Neutrophil (primary cell): Measurements from ENCODE around the gene ASXL1.

ENCODE experiments used
- H3K27ac ChIP-seq: fragments of 200-600 bp; sonication (generic); 2 replicates; pipeline ENCODE4 v1.5.1; 2016; ENCODE audit warnings: mild to moderate bottlenecking, moderate library complexity
- H3K27me3 ChIP-seq: fragments of 200-600 bp; sonication (generic); 2 replicates; pipeline ENCODE4 v1.6.0; 2016; ENCODE audit warnings: mild to moderate bottlenecking
- H3K36me3 ChIP-seq: fragments of 200-600 bp; sonication (generic); 2 replicates; pipeline ENCODE4 v1.5.1; 2017
- H3K4me1 ChIP-seq, 2 experiments: fragments of 200-600 bp in 1 of 2; sonication (generic) in 1 of 2; 1 replicate in 1 of 2; 2 replicates in 1 of 2; pipeline versions ENCODE4 v1.5.1 to v1.6.1; 2013 to 2016; ENCODE audit warnings: low read depth in 1 of 2, low read length in 1 of 2, mild to moderate bottlenecking in 1 of 2, moderate library complexity in 1 of 2; ENCODE audit not compliant: control insufficient read depth in 1 of 2, insufficient read depth in 1 of 2
- H3K4me3 ChIP-seq, 2 experiments: fragments of 200-600 bp in 1 of 2; sonication (generic) in 1 of 2; 1 replicate in 1 of 2; 2 replicates in 1 of 2; pipeline ENCODE4 v1.5.1; 2013 to 2016; ENCODE audit warnings: low read depth in 1 of 2, low read length in 1 of 2, mild to moderate bottlenecking in 1 of 2, moderate library complexity in 1 of 2
- H3K9me3 ChIP-seq: fragments of 200-600 bp; sonication (generic); 2 replicates; pipeline ENCODE4 v1.5.1; 2016
- TF ChIP-seq, protein P1 (sequence below): fragments of 200-600 bp; sonication (generic); IDR thresholded peaks from 2 replicates; pipeline ENCODE4 v1.5.1; 2016; ENCODE audit warnings: antibody characterized with exemption

ASXL1 gene

DNA sequence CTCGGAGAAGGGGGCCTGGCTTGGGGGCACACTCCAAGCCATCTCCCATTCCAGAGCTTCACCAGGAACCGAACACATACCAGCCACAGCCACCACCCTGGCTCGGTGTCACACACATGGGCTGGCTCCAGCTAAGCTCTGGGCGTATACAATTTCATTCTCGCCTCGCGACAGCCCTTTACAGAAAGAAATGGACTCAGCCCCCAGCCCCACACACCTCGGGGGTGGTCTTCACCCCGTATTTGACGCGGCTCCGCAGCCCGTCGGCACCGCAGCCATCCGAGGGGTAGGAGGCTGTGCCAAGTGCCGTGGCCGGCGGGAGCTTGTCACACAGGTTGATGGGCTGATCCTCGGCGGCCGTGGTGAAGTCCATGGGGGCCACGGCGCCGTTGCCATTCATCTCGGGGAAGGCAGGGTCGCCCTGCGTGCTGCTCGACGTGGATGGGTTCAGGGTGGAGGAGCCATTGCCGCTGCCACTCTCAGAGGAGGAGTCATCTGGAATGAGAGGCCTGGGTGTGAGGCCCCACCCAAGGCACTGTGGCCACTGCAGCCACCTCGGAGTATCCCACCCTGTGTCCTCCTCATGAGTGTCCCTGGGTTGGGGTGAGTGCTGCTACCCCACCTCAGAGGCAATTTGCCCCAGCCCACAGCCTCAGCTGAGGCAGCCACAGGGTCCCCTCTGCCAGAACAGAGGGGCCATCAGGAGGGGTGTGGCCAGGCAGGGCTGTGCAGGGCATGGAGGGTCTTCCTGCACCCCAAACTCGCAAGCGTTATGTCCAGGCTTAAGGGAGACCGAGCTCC lies 98.0 kb downstream of the ASXL1 start:
- Histone ChIP-seq H3K4me3 (no peak overlapping the region), H3K27ac (no peak overlapping the region), H3K9me3 (no peaks in the 10 kb centered on the region), H3K27me3 (no peaks in the 10 kb centered on the region), H3K36me3 (peaks cover 76% of the 10 kb centered on the region), H3K4me1 (peaks cover 8 to 11% of the 10 kb centered on the region in 2 experiments)
- TF ChIP-seq, protein P1, sequence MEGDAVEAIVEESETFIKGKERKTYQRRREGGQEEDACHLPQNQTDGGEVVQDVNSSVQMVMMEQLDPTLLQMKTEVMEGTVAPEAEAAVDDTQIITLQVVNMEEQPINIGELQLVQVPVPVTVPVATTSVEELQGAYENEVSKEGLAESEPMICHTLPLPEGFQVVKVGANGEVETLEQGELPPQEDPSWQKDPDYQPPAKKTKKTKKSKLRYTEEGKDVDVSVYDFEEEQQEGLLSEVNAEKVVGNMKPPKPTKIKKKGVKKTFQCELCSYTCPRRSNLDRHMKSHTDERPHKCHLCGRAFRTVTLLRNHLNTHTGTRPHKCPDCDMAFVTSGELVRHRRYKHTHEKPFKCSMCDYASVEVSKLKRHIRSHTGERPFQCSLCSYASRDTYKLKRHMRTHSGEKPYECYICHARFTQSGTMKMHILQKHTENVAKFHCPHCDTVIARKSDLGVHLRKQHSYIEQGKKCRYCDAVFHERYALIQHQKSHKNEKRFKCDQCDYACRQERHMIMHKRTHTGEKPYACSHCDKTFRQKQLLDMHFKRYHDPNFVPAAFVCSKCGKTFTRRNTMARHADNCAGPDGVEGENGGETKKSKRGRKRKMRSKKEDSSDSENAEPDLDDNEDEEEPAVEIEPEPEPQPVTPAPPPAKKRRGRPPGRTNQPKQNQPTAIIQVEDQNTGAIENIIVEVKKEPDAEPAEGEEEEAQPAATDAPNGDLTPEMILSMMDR, result no peak

GRCh38 chr20:32456869-32457478 lies 98.8 kb downstream of the ASXL1 start:
- Histone ChIP-seq H3K27me3 (no peaks in the 10 kb centered on the region), H3K36me3 (peaks cover 71% of the 10 kb centered on the region), H3K4me1 (peaks cover 7 to 11% of the 10 kb centered on the region in 2 experiments), H3K4me3 (no peak overlapping the region), H3K27ac (no peak overlapping the region), H3K9me3 (no peaks in the 10 kb centered on the region)
- TF ChIP-seq, protein P1, result peak; percentile 22

- Histone ChIP-seq H3K9me3 (no peaks in the 10 kb centered on the region), H3K27me3 (no peaks in the 10 kb centered on the region), H3K36me3 (peaks cover 71% of the 10 kb centered on the region), H3K4me3 (no peak overlapping the region), H3K27ac (no peak overlapping the region), H3K4me1 (peaks cover 7 to 11% of the 10 kb centered on the region in 2 experiments)
- TF ChIP-seq, protein P1, result no peak
These were observed 99.4 kb downstream of the ASXL1 start for GRCh38 chr20:32457479-32457986.

DNA sequence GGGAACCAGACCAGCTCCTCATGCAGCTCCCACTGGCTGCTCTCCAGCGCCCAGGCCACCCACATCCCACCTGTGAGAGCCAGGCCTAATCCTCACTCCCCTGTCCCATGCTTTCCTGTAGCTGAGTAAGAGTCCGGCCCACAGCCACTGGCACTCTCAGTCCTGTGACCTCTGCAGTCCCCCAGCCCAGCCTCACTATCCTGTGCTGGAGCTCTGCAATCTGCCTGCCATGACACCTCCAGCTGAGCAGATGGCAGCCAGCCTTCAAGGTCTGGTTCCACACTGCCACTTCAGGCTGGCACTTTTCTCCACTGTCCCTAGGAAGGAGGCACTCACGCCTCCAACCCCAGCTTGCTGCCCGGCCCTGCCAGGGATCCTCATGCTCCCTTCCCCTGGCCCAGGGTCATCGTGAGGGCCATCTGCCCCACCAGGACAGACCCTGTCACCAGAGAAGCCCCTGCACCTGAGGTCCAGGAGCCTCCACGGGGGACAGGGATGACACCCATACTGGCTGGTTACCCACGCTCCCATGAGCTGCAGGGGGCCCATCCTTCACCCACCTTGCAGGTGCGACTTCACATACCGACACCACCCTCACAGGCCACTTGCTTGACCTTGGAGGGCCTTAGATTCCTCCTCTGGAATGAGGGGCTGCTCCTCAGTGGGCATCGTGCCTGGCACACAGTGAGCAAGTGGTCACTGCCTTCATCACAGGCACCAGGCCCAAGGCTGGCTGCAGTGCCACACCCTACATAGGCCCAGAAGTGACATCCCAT lies 100.1 kb downstream of the ASXL1 start:
- Histone ChIP-seq H3K4me3 (no peak overlapping the region), H3K36me3 (peaks cover 65% of the 10 kb centered on the region), H3K27me3 (no peaks in the 10 kb centered on the region), H3K9me3 (no peaks in the 10 kb centered on the region), H3K27ac (no peak overlapping the region), H3K4me1 (peaks cover 7 to 11% of the 10 kb centered on the region in 2 experiments)
- TF ChIP-seq, protein P1, result no peak

DNA sequence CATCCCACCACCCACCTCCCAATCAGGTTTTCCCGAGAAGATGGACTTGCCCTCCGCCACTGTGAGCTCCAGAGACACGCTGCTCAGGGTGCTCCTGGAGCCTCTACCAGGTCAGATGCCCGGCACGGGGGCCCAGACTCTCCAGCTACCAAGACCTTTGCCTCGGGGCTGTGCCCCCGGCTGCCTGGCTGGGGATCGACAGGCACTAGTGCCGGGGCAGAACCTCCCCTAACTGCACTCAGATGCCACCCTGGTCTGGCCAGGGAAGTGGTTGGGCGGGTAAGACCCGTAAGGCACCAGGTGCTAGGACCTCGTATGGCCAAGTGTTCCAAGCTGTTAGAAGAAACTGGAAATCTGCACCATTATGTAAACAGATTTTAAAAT lies 100.7 kb downstream of the ASXL1 start:
- TF ChIP-seq, protein P1, result no peak
- Histone ChIP-seq H3K4me3 (no peak overlapping the region), H3K9me3 (no peaks in the 10 kb centered on the region), H3K4me1 (peaks cover 7 to 11% of the 10 kb centered on the region in 2 experiments), H3K27ac (no peak overlapping the region), H3K27me3 (no peaks in the 10 kb centered on the region), H3K36me3 (peaks cover 65% of the 10 kb centered on the region)
